LNCAP (cell line): Measurements from ENCODE around the gene KCNRG.

Experiments
- TF ChIP-seq, protein P1 (sequence below): fragments of 450-650 bp; IDR thresholded peaks from 2 replicates; pipeline ENCODE4 v1.5.1; 2017; ENCODE audit warnings: mild to moderate bottlenecking

KCNRG gene

DNA sequence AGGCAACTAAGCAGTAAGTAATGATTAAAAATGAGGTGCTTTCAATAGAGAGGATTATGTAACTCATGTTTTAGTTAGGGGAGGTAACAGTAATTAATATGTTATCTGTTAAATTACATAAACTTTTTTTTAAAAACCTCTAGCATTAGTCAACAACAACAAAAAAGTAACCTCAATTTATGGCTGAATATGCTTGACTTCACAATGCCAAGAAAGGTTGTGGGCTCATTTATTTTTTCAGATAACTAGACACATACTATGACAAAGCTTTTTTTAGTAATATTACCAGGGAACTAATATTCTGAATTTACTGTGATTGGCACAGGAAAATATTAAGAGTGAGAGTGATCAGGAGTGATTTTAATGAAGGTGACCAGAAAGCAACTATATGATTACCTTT, 54.9 kb downstream of the KCNRG start:
- TF ChIP-seq, protein P1, sequence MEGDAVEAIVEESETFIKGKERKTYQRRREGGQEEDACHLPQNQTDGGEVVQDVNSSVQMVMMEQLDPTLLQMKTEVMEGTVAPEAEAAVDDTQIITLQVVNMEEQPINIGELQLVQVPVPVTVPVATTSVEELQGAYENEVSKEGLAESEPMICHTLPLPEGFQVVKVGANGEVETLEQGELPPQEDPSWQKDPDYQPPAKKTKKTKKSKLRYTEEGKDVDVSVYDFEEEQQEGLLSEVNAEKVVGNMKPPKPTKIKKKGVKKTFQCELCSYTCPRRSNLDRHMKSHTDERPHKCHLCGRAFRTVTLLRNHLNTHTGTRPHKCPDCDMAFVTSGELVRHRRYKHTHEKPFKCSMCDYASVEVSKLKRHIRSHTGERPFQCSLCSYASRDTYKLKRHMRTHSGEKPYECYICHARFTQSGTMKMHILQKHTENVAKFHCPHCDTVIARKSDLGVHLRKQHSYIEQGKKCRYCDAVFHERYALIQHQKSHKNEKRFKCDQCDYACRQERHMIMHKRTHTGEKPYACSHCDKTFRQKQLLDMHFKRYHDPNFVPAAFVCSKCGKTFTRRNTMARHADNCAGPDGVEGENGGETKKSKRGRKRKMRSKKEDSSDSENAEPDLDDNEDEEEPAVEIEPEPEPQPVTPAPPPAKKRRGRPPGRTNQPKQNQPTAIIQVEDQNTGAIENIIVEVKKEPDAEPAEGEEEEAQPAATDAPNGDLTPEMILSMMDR = no peak
